GM19099 (cell line): ENCODE measurements around the gene TMEM207.

Experiments
- POLR2A ChIP-seq: IDR thresholded peaks from 3 replicates; pipeline ENCODE4 v1.6.1; 2011; ENCODE audit warnings: low read depth; ENCODE audit not compliant: insufficient read length; ENCODE audit errors: extremely low read depth

Gene TMEM207

GRCh38 chr3:190424478-190425439, 24.9 kb downstream of the TMEM207 start:
- no peak for TF ChIP-seq POLR2A

- TF ChIP-seq POLR2A: no peak
These were observed 25.6 kb downstream of the TMEM207 start for GRCh38 chr3:190424108-190424477.

DNA sequence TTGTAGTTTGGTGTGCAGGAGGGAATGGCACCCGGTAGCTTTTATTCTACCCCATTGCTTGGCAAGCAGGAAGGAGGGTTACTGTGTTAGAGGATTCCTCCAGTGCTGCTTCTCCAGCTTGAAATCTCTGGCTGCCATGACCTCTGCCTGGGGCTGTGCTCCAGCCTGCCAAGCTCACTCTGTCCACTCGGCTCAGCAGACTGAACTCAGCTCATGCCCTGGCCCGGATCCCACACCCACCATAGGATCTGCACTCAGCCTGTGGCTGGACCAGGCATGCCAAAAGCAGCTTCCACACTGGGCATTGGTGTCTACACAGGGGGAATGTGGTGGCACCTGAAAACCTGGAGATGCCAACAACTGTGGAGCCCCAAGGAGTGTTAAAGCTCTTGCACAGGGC, 35.4 kb downstream of the TMEM207 start:
- TF ChIP-seq POLR2A: no peak

GRCh38 chr3:190404715-190405114, 45.0 kb downstream of the TMEM207 start:
- TF ChIP-seq POLR2A: no peak

DNA sequence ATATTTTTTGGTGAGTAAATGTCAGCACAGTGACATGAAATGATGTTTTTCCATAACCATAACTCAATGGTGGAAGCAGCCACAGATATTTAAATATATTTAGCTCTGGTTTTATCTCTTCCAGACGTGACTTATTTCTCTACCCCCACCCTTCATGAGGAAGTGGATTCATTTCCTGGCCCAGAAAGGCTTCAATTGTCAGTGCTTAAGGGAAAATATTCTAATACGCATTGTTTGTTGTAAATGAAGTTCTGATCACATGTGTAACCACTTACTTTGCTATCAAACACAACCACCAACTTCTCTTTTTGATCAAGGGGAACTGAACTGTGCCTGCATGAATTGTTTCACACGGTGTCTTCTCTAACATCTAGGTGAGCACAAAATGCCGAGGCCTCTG, 47.7 kb downstream of the TMEM207 start:
- TF ChIP-seq POLR2A: no peak

DNA sequence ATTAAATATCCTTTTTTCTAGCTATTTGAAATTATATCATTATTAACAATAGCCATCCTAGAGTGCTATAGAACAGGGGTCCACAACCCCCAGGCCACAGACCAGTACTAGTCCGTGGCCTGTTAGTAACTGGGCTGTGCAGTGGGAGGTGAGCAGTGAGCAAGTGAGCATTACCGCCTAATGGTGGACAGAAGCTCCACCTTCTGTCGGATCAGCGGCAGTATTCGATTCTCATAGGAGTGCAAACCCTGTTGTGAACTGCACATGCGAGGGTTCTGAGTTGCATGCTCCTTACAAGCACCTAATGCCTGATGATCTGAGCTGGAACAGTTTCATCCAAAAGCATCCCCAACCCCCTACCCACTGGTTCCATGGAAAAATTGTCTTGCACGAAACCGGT, 50.0 kb downstream of the TMEM207 start:
- TF ChIP-seq POLR2A: no peak

DNA sequence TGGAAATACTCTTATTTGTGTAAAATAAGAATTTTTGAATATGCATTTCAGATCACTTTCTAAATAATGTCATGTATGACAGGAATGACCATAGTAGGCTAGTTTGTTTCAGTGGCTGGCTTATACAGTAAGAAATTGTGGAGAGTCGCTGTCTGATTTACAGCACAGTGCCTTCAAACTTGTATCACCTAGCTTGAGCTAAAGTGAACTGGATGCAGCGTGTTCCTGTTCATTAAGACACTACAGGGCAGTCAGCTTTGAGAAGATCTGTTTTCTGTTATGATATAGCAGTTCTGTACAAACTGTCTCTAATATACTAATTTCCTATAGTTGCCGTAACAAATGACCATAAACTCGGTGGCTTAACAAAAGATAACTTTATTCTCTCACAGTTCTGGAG, 51.8 kb downstream of the TMEM207 start:
- TF ChIP-seq POLR2A: no peak

DNA sequence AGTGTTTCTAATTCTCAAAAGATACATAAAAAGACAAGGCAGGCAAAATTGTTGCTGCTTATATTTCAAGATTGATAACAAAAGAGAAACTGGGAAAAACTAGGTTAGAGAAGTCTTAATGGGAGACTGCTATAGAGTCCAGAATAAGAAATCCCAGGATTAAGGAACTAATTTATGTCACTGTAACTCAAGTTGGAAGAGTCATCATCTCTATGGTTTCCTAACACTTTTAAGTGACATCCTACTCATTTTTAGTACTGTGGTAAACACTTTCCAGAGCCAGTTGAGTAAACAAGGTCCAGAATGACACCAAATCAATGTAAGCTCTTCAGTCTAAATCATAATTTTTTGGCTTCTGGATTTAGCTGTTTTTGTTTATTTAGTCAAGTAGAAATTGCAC, 53.7 kb downstream of the TMEM207 start:
- no peak for TF ChIP-seq POLR2A

GRCh38 chr3:190388703-190389102, 61.0 kb downstream of the TMEM207 start:
- no peak for TF ChIP-seq POLR2A

DNA sequence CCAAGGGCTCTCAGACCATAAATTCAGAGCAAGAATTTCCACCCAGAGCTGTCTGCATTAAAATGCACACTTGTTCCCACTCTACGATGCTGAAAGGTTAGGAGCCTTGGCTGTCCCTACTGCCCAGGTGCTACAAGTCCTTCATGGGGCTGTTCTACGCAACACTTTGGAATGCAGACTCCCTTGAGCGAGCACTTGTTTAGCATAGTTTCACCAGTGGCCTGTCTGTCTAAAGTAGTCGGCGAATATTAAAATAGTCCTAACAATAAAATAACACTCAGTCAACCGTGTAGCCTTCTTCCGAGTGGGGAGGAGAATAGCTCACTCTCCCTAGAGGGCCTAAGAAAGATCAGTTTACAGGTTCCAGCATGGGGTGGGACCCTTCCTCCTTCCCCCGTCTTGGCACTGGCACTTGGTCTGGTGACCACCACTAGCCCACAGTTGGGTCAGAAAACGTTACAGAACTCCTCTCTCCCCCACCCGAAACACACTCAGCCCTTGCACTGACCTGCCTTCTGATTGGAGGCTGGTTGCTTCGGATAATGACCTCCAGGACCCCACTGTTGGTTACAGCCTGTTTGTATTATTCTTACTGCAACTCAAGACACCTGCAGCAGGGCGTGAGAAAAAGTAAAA, 62.0 kb downstream of the TMEM207 start, which contains the start of gene CLDN16:
Gene CLDN16, plus strand, starts transcription at position 586 of the 636 bp plus-strand sequence. CDS start 167 bp downstream, outside the sequence.
- TF ChIP-seq POLR2A: no peak

- TF ChIP-seq POLR2A: no peak
These were observed 63.7 kb downstream of the TMEM207 start for GRCh38 chr3:190385731-190386688.

GRCh38 chr3:190384309-190384756, 65.4 kb downstream of the TMEM207 start:
- no peak for TF ChIP-seq POLR2A

DNA sequence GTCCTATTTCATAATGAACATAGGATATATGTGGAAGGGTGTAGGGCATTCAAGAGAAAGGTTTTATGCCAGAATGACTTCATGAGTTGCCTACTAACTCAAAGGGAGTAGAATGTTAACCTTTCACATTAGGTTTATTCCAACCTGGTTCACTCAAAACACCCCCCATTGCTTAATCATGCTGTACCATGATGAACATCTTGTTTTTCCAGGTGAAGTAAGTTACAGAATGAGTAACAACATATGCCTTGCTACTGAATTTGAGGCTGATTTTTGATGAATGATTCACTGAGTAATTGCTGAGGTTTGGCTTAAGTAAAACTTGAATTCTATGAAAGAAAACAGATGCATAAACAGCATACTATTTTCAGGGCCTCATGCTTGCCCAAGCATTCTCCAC, 67.6 kb downstream of the TMEM207 start:
- no peak for TF ChIP-seq POLR2A

DNA sequence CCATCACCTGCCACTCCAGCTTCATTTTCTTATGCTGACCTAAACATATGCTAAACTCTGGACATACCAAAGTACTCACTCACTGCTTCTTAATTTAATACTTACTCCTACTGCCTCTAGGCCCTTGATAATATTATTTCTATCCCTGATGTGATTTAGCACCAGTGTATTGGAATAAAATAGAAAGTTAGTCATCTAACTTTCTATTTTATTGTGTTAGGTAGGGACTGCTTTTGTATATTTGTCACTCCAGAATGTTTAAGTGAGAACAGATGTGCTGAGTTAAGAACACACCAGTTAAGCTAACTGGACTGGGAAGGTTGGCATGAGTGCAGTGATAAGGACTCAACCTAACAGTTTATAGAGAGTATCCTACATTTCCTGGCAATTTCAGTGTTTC, 68.3 kb downstream of the TMEM207 start:
- TF ChIP-seq POLR2A: no peak

GRCh38 chr3:190380184-190380583, 69.5 kb downstream of the TMEM207 start:
- TF ChIP-seq POLR2A: no peak
